ENCODE results near the gene BACH2. TPM values are rescaled to one million over a fixed set of nuclear protein-coding genes. Genes with fewer than 3 reads are reported as not detected.
"Not testable (repeated sequence)": the region's sequence is repeated elsewhere in the genome, so short reads cannot be mapped to it uniquely, and the experiment has no call there.

Gene BACH2
- total and polyA plus RNA-seq, 7 donors, result under 0.01 to 5.6 (median 1.4) TPM

DNA sequence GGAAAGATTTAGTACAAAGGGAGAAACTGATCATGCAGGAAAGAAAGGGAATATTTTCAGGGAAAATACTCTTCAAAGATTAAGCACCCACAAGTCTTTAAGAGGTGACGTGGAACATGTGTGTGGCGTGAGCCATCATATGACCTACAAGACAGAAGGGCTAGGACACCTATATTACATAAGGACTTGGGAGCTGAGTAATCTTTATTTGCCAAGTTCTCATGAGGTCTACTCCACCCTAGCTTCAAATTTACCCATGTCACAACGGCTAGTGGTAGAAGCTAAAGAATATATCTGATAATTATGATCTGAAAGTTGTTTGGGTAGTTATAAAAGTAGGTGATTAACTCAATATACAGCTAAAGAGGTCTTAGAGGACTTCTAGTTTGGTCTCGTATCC lies 234.6 kb downstream of the BACH2 start:
- 52 to 76% methylated on average over 4 of the region's 4 CpGs for WGBS, 2 donors
- Histone ChIP-seq H3K4me3 (no peak overlapping the region), H3K27ac (no peak overlapping the region), H3K4me1 (no peaks in the 10 kb centered on the region), H3K9me3 (no peaks in the 10 kb centered on the region), H3K36me3 (no peaks in the 10 kb centered on the region), H3K27me3 (no peaks in the 10 kb centered on the region)
- DNase-seq, result no peak
- intact Hi-C loops (cut with DNase I), result no loop called here
- TF ChIP-seq CTCF (IDR thresholded peaks at IDR 0.05) (no peak), POLR2A (IDR thresholded peaks at IDR 0.05) (no peak), EP300 (IDR thresholded peaks at IDR 0.05) (no peak), POLR2AphosphoS5 (IDR thresholded peaks at IDR 0.05) (no peak)

DNA sequence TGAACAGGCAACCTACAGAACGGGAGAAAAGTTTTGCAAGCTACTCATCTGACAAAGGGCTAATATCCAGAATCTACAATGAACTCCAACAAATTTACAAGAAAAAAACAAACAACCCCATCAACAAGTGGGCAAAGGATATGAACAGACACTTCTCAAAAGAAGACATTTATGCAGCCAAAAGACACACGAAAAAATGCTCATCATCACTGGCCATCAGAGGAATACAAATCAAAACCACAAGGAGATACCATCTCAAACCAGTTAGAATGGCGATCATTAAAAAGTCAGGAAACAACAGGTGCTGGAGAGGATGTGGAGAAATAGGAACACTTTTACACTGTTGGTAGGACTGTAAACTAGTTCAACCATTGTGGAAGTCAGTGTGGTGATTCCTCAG lies 237.5 kb downstream of the BACH2 start:
- H3K27ac ChIP-seq; intact Hi-C loops (cut with DNase I); H3K9me3 ChIP-seq; H3K4me3 ChIP-seq; H3K36me3 ChIP-seq; DNase-seq; H3K27me3 ChIP-seq; H3K4me1 ChIP-seq: not testable (repeated sequence)
- 75 to 81% methylated on average over 3 of the region's 3 CpGs for WGBS, 2 donors

DNA sequence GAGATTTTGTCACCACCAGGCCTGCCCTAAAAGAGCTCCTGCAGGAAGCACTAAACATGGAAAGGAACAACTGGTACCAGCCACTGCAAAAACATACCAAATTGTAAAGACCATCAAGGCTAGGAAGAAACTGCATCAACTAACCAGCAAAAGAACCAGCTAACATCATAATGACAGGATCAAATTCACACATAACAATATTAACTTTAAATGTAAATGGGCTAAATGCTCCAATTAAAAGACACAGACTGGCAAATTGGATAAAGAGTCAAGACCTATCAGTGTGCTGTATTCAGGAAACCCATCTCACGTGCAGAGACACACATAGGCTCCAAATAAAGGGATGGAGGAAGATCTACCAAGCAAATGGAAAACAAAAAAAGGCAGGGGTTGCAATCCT lies 240.7 kb downstream of the BACH2 start:
- intact Hi-C loops (cut with DNase I); H3K27me3 ChIP-seq; DNase-seq; H3K36me3 ChIP-seq; H3K4me3 ChIP-seq; H3K4me1 ChIP-seq; H3K9me3 ChIP-seq; H3K27ac ChIP-seq: not testable (repeated sequence)
- 100% methylated on average over 1 of the region's 1 CpG for WGBS, 2 donors

- H3K27me3 ChIP-seq; H3K4me1 ChIP-seq; H3K9me3 ChIP-seq; intact Hi-C loops (cut with DNase I); H3K27ac ChIP-seq; H3K36me3 ChIP-seq; DNase-seq; H3K4me3 ChIP-seq: not testable (repeated sequence)
- 91% methylated on average over 12 of the region's 12 CpGs for WGBS, 2 donors
Observed at GRCh38 chr6:90054193-90054592, 242.4 kb downstream of the BACH2 start.

- Histone ChIP-seq H3K4me1 (no peaks in the 10 kb centered on the region), H3K4me3 (no peak overlapping the region), H3K9me3 (peaks cover 0 to 3% (median 0%) of the 10 kb centered on the region in 4 donors), H3K27me3 (no peaks in the 10 kb centered on the region), H3K36me3 (no peaks in the 10 kb centered on the region), H3K27ac (no peak overlapping the region)
- intact Hi-C loops (cut with DNase I), result no loop called here
- TF ChIP-seq POLR2AphosphoS5 (IDR thresholded peaks at IDR 0.05) (no peak), CTCF (IDR thresholded peaks at IDR 0.05) (no peak), POLR2A (IDR thresholded peaks at IDR 0.05) (no peak), EP300 (IDR thresholded peaks at IDR 0.05) (no peak)
- no peak for DNase-seq
- WGBS, 2 donors, result 90 to 94% methylated on average over 5 of the region's 5 CpGs
Observed at GRCh38 chr6:90053614-90054013, 243.0 kb downstream of the BACH2 start.

DNA sequence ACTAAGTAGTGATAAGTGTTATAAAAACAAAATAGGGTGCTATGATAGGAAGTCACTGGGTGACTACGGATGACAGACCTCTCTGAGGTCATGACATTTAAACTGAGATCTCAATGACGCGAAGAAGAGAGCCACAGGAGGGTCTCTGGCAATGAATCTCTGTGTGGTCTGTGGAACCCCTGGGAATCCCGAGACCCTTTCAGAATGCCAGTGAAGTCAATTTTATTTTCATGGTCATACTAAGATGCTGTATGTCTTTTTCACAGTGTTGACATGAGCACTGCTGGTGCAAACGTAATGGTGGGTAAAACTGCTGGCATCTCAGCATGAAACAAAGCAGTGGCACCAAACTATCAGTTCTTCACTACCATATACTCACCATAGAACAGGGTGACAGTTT lies 247.3 kb downstream of the BACH2 start:
- H3K9me3 ChIP-seq, result no peaks in the 10 kb centered on the region
- TF ChIP-seq CTCF (IDR thresholded peaks at IDR 0.05) (no peak), EP300 (IDR thresholded peaks at IDR 0.05) (no peak), POLR2AphosphoS5 (IDR thresholded peaks at IDR 0.05) (no peak), POLR2A (IDR thresholded peaks at IDR 0.05) (no peak)
- H3K4me3 ChIP-seq, result no peak overlapping the region
- WGBS, 2 donors, result 65 to 66% methylated on average over 5 of the region's 5 CpGs
- no peak for DNase-seq
- no peak overlapping the region for H3K27ac ChIP-seq
- intact Hi-C loops (cut with DNase I), result no loop called here
- no peaks in the 10 kb centered on the region for H3K36me3 ChIP-seq
- H3K27me3 ChIP-seq, result no peaks in the 10 kb centered on the region
- no peaks in the 10 kb centered on the region for H3K4me1 ChIP-seq
